ENCODE results near the gene NOL6.

The NOL6 gene

GRCh38 chr9:33472881-33473615, 676 bp downstream of the NOL6 start:
- Histone ChIP-seq H3K4me3 (ENCODE audit: insufficient read depth, low read depth, low read length) (peak overlapping the region; percentile 99), H3K4me1 (ENCODE audit: control insufficient read depth, insufficient read depth, low read length) (no peaks in the 10 kb centered on the region), H3K27ac (ENCODE audit: insufficient read depth, low read depth, low read length, poor library complexity, severe bottlenecking) (no peak overlapping the region), H3K36me3 (ENCODE audit: control insufficient read depth, insufficient read depth, low read length) (peaks cover 11% of the 10 kb centered on the region), H3K9me3 (ENCODE audit: control insufficient read depth, low read length) (no peaks in the 10 kb centered on the region), H3K27me3 (ENCODE audit: control insufficient read depth, insufficient read depth, low read length, poor library complexity, severe bottlenecking) (no peaks in the 10 kb centered on the region)
- WGBS, 2 experiments = 16 to 18% methylated on average over 18 of the region's 18 CpGs

- Histone ChIP-seq H3K9me3 (ENCODE audit: control insufficient read depth, low read length) (no peaks in the 10 kb centered on the region), H3K4me3 (ENCODE audit: insufficient read depth, low read depth, low read length) (no peak overlapping the region), H3K27ac (ENCODE audit: insufficient read depth, low read depth, low read length, poor library complexity, severe bottlenecking) (no peak overlapping the region), H3K27me3 (ENCODE audit: control insufficient read depth, insufficient read depth, low read length, poor library complexity, severe bottlenecking) (no peaks in the 10 kb centered on the region), H3K36me3 (ENCODE audit: control insufficient read depth, insufficient read depth, low read length) (peaks cover 14% of the 10 kb centered on the region), H3K4me1 (ENCODE audit: control insufficient read depth, insufficient read depth, low read length) (no peaks in the 10 kb centered on the region)
- 92 to 94% methylated on average over 16 of the region's 16 CpGs for WGBS, 2 experiments
These were observed 1.4 kb downstream of the NOL6 start for GRCh38 chr9:33472171-33472880.

GRCh38 chr9:33471361-33471760, 2.4 kb downstream of the NOL6 start:
- Histone ChIP-seq H3K4me1 (ENCODE audit: control insufficient read depth, insufficient read depth, low read length) (no peaks in the 10 kb centered on the region), H3K27ac (ENCODE audit: insufficient read depth, low read depth, low read length, poor library complexity, severe bottlenecking) (no peak overlapping the region), H3K36me3 (ENCODE audit: control insufficient read depth, insufficient read depth, low read length) (peaks cover 15% of the 10 kb centered on the region), H3K27me3 (ENCODE audit: control insufficient read depth, insufficient read depth, low read length, poor library complexity, severe bottlenecking) (no peaks in the 10 kb centered on the region), H3K9me3 (ENCODE audit: control insufficient read depth, low read length) (no peaks in the 10 kb centered on the region), H3K4me3 (ENCODE audit: insufficient read depth, low read depth, low read length) (no peak overlapping the region)
- WGBS, 2 experiments = 89 to 93% methylated on average over 2 of the region's 2 CpGs

- Histone ChIP-seq H3K27ac (ENCODE audit: insufficient read depth, low read depth, low read length, poor library complexity, severe bottlenecking) (no peak overlapping the region), H3K36me3 (ENCODE audit: control insufficient read depth, insufficient read depth, low read length) (peaks cover 30% of the 10 kb centered on the region), H3K9me3 (ENCODE audit: control insufficient read depth, low read length) (no peaks in the 10 kb centered on the region), H3K27me3 (ENCODE audit: control insufficient read depth, insufficient read depth, low read length, poor library complexity, severe bottlenecking) (no peaks in the 10 kb centered on the region), H3K4me1 (ENCODE audit: control insufficient read depth, insufficient read depth, low read length) (no peaks in the 10 kb centered on the region), H3K4me3 (ENCODE audit: insufficient read depth, low read depth, low read length) (no peak overlapping the region)
- 85 to 87% methylated on average over 6 of the region's 6 CpGs for WGBS, 2 experiments
These were observed 3.8 kb downstream of the NOL6 start for GRCh38 chr9:33469891-33470290.

GRCh38 chr9:33468797-33469621, 4.7 kb downstream of the NOL6 start:
- Histone ChIP-seq H3K4me3 (ENCODE audit: insufficient read depth, low read depth, low read length) (no peak overlapping the region), H3K9me3 (ENCODE audit: control insufficient read depth, low read length) (no peaks in the 10 kb centered on the region), H3K4me1 (ENCODE audit: control insufficient read depth, insufficient read depth, low read length) (no peaks in the 10 kb centered on the region), H3K36me3 (ENCODE audit: control insufficient read depth, insufficient read depth, low read length) (peaks cover 38% of the 10 kb centered on the region), H3K27me3 (ENCODE audit: control insufficient read depth, insufficient read depth, low read length, poor library complexity, severe bottlenecking) (no peaks in the 10 kb centered on the region), H3K27ac (ENCODE audit: insufficient read depth, low read depth, low read length, poor library complexity, severe bottlenecking) (no peak overlapping the region)
- WGBS, 2 experiments = 96 to 97% methylated on average over 21 of the region's 21 CpGs

- WGBS, 2 experiments = 91 to 97% methylated on average over 4 of the region's 4 CpGs
- no peaks in the 10 kb centered on the region for H3K9me3 ChIP-seq (ENCODE audit: control insufficient read depth, low read length)
- H3K27ac ChIP-seq (ENCODE audit: insufficient read depth, low read depth, low read length, poor library complexity, severe bottlenecking) = no peak overlapping the region
- no peak overlapping the region for H3K4me3 ChIP-seq (ENCODE audit: insufficient read depth, low read depth, low read length)
- H3K27me3 ChIP-seq (ENCODE audit: control insufficient read depth, insufficient read depth, low read length, poor library complexity, severe bottlenecking) = no peaks in the 10 kb centered on the region
- H3K4me1 ChIP-seq (ENCODE audit: control insufficient read depth, insufficient read depth, low read length) = no peaks in the 10 kb centered on the region
- H3K36me3 ChIP-seq (ENCODE audit: control insufficient read depth, insufficient read depth, low read length) = peaks cover 45% of the 10 kb centered on the region
These were observed 5.5 kb downstream of the NOL6 start for GRCh38 chr9:33468215-33468730.

GRCh38 chr9:33467526-33467925, 6.2 kb downstream of the NOL6 start:
- Histone ChIP-seq H3K9me3 (ENCODE audit: control insufficient read depth, low read length) (no peaks in the 10 kb centered on the region), H3K4me1 (ENCODE audit: control insufficient read depth, insufficient read depth, low read length) (no peaks in the 10 kb centered on the region), H3K27ac (ENCODE audit: insufficient read depth, low read depth, low read length, poor library complexity, severe bottlenecking) (no peak overlapping the region), H3K27me3 (ENCODE audit: control insufficient read depth, insufficient read depth, low read length, poor library complexity, severe bottlenecking) (no peaks in the 10 kb centered on the region), H3K4me3 (ENCODE audit: insufficient read depth, low read depth, low read length) (no peak overlapping the region), H3K36me3 (ENCODE audit: control insufficient read depth, insufficient read depth, low read length) (peaks cover 51% of the 10 kb centered on the region)
- WGBS, 2 experiments = 94 to 96% methylated on average over 7 of the region's 7 CpGs

GRCh38 chr9:33466565-33467495, 6.9 kb downstream of the NOL6 start:
- H3K27me3 ChIP-seq (ENCODE audit: control insufficient read depth, insufficient read depth, low read length, poor library complexity, severe bottlenecking) = no peaks in the 10 kb centered on the region
- H3K9me3 ChIP-seq (ENCODE audit: control insufficient read depth, low read length) = no peaks in the 10 kb centered on the region
- H3K4me1 ChIP-seq (ENCODE audit: control insufficient read depth, insufficient read depth, low read length) = no peaks in the 10 kb centered on the region
- no peak overlapping the region for H3K4me3 ChIP-seq (ENCODE audit: insufficient read depth, low read depth, low read length)
- H3K36me3 ChIP-seq (ENCODE audit: control insufficient read depth, insufficient read depth, low read length) = peaks cover 57% of the 10 kb centered on the region
- no peak overlapping the region for H3K27ac ChIP-seq (ENCODE audit: insufficient read depth, low read depth, low read length, poor library complexity, severe bottlenecking)
- WGBS, 2 experiments = 82 to 83% methylated on average over 24 of the region's 24 CpGs

Data from ectodermal cell (in vitro differentiated cells).